WI38 (cell line): Measurements from ENCODE around the gene TOR4A.

Experiments used
- H3K4me3 ChIP-seq: 2 replicates; pipeline ENCODE4 v1.5.1; 2011; ENCODE audit warnings: low read depth, mild to moderate bottlenecking, control low read depth, low read length
- TF ChIP-seq, protein P1 (sequence below): IDR thresholded peaks from 2 replicates; pipeline ENCODE4 v1.5.1; 2012; ENCODE audit warnings: low read depth, mild to moderate bottlenecking, control low read depth, low read length

The TOR4A gene

DNA sequence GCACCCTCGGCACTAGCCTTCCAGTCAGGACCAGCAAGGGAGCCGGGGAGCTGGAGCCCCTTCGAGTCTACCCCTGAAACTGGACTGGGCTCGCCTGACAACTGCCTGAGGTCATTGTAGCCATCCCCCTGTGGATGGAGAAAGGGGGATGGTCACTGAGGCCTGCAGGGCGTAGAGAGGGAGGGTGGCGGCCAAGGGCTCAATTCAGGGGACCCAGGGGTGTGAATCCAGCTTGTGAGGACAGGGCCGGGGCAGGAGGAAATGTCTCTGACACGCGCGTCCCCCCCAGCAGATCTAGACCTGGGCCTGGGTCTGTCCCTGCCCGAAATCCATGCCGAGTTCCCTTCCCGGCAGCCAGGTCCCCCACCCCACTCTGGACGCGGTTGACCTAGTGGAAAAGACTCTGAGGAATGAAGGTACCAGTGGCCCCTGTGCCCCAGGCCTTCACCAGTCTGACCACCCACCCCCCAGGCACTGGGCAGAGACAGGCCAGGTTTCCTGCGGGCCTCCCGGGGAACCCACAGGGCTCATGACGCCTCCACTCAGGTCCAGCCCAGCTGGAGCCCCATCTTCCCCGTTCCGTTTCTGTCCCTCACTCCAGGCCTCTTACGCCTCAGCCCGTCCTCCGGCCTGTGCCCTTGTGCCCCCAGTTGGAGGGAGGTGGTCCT is 46.0 kb upstream of the TOR4A start:
- no peak overlapping the region for H3K4me3 ChIP-seq
- TF ChIP-seq, protein P1, sequence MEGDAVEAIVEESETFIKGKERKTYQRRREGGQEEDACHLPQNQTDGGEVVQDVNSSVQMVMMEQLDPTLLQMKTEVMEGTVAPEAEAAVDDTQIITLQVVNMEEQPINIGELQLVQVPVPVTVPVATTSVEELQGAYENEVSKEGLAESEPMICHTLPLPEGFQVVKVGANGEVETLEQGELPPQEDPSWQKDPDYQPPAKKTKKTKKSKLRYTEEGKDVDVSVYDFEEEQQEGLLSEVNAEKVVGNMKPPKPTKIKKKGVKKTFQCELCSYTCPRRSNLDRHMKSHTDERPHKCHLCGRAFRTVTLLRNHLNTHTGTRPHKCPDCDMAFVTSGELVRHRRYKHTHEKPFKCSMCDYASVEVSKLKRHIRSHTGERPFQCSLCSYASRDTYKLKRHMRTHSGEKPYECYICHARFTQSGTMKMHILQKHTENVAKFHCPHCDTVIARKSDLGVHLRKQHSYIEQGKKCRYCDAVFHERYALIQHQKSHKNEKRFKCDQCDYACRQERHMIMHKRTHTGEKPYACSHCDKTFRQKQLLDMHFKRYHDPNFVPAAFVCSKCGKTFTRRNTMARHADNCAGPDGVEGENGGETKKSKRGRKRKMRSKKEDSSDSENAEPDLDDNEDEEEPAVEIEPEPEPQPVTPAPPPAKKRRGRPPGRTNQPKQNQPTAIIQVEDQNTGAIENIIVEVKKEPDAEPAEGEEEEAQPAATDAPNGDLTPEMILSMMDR = no peak

DNA sequence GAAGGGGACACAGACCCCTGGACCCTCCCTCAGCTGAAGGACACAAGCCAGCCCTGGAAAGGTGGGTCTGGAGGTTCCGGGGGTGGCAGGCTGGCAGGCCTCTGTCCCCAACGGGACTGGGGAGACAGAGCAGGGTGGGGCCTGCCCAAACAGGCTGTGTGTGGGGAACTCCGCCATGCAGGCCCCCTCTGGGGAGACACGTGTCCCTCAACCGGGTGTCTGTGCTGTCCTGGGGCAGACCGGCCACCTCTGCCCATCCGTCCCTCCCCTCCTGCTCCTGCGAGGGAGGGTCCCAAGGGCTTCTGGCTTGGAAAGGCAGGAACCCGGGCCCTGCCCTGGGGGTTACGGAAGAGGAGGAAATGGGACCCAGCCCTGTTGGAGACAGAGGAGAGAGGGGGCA is 45.4 kb upstream of the TOR4A start:
- H3K4me3 ChIP-seq = no peak overlapping the region
- TF ChIP-seq, protein P1 = no peak

DNA sequence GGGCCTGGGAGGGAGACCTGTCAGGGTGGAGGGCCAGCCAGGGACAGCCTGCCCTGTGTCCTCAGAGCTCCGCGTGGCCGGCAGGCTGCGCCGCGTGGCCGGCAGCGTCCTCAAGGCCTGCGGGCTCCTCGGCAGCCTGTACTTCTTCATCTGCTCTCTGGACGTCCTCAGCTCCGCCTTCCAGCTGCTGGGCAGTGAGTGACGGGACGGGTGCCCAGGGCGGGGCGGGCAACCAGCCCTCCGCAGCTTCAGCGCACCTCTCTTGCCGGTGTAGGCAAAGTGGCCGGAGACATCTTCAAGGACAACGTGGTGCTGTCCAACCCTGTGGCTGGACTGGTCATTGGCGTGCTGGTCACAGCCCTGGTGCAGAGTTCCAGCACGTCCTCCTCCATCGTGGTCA is 45.0 kb upstream of the TOR4A start:
- TF ChIP-seq, protein P1 = no peak
- no peak overlapping the region for H3K4me3 ChIP-seq

DNA sequence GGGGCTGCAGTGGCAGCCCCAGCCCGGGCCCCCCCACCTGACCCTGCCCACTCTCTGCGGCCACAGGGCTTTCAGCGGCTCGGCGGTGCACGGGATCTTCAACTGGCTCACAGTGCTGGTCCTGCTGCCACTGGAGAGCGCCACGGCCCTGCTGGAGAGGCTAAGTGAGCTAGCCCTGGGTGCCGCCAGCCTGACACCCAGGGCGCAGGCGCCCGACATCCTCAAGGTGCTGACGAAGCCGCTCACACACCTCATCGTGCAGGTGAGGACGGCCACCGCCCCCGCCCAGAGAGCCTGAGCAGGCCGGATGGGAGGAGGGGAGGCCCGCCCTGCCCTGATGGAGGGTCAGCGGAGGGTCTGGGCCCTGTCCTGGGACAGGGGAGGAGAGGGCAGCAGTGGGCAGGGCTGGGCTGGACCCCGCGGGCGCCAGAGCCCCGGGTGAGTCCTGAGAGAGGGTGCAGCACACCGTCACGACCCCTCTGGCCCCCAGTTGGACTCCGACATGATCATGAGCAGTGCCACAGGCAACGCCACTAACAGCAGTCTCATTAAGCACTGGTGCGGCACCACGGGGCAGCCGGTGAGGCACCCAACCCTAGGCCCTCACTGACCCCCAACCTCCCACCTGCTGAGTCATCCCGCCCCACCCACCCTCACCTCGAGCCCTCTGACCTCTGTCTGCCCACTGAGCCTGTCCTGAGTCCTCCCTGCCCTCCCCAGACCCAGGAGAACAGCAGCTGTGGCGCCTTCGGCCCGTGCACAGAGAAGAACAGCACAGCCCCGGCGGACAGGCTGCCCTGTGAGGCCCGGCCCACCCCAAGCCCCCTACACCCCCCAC is 44.2 kb upstream of the TOR4A start:
- H3K4me3 ChIP-seq = no peak overlapping the region
- TF ChIP-seq, protein P1 = no peak

DNA sequence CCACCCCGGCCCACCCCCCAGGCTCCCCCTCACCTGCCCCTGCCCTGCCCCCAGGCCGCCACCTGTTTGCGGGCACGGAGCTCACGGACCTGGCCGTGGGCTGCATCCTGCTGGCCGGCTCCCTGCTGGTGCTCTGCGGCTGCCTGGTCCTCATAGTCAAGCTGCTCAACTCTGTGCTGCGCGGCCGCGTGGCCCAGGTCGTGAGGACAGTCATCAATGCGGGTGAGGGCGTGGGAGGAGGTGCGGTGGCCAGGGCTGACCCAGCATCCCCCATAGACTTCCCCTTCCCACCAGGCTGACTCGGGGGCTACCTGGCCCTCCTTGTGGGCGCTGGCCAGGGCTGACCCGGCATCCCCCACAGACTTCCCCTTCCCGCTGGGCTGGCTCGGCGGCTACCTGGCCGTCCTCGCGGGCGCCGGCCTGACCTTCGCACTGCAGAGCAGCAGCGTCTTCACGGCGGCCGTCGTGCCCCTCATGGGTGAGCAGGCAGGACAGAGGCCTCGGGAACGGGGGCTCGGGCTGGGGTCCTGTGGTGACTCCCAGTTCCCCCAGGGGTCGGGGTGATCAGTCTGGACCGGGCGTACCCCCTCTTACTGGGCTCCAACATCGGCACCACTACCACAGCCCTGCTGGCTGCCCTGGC is 43.4 kb upstream of the TOR4A start:
- no peak overlapping the region for H3K4me3 ChIP-seq
- TF ChIP-seq, protein P1 = no peak

DNA sequence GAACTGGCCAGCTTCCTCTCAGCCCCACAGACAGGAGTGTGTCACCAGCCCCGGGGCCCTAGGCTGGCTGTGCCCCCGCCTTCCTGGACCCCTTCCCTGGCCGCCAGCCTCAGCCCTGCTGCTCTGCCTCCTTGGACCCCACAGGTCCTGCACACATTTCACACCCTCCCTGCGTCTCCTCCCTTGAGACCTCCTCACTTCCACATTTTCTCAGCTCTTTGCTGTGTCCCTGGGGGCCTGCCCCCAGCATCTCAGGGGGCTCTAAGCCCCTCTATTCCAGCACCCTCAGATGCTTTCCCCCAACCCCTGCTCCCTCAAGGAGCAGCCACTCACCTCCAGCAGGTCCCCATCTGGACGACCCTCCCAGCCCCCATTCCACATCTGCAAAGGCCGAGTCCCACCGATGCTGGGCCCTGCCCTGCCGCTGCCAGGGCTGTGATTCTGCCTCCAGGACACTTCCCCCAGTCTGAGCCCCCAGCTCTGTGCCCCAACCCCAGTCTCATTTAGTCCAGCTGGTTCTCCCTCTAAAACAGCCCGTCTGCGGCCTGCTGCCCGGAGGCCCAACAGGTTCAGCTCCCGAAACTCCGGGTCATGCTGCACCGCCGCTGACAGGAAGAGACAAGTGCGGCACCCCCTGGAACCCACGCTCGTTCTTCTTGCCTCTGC is 42.6 kb upstream of the TOR4A start:
- no peak overlapping the region for H3K4me3 ChIP-seq
- TF ChIP-seq, protein P1 = no peak
